ENCODE results near the gene PTPRC.

PTPRC gene

GRCh38 chr1:198751741-198752140 is 112.9 kb downstream of the PTPRC start:
- Histone ChIP-seq H4K20me1 (peaks cover 0 to 85% (median 0%) of the 10 kb centered on the region in 11 experiments; a peak in 3 of 22 replicates), H3K4me3 (no peak overlapping the region), H3K4me2 (no peak overlapping the region), H3K27ac (no peak overlapping the region), H3K9ac (no peak overlapping the region), H3K27me3 (no peaks in the 10 kb centered on the region), H3K4me1 (peaks cover 5 to 23% (median 9%) of the 10 kb centered on the region in 10 experiments; a peak in 15 of 20 replicates), H3K36me3 (peaks cover 0 to 99% (median 0%) of the 10 kb centered on the region in 11 experiments; a peak in 8 of 22 replicates), H3K9me3 (replicated peaks in 1 of 11) (no peaks in the 10 kb centered on the region)
- no peak for TF ChIP-seq Cebpa-rat (IDR thresholded peaks at IDR 0.05)

DNA sequence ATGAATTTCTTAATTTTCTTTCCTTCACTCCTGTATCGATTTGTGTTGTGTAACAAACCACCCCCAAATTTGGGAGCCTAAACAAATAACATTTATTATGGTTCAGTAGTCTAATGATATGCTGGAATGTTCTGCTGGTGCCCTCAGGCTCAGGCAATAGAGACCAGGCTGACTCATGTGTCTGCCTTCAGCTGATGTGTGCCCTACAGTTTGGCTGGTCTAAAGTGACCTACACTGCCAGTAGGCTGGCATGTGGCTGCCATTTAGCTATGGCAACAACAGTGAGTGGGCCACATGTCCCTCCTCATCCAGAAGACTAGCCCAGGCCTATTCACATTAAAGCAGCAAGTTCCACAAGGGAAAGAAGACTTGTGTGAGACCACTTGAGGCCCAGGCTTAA is 115.8 kb downstream of the PTPRC start:
- H3K9me3 ChIP-seq (replicated peaks in 1 of 11), result no peaks in the 10 kb centered on the region
- peak overlapping the region in 1 of 11 experiments; percentile 54; a peak in 2 of 22 replicates for H3K9ac ChIP-seq
- H3K27me3 ChIP-seq, result no peaks in the 10 kb centered on the region
- TF ChIP-seq Cebpa-rat (IDR thresholded peaks at IDR 0.05), result no peak
- H3K4me2 ChIP-seq, result peak overlapping the region in 2 of 11 experiments; percentile 12 to 38; a peak in 2 of 22 replicates
- no peak overlapping the region for H3K4me3 ChIP-seq
- peaks cover 0 to 85% (median 0%) of the 10 kb centered on the region in 11 experiments; a peak in 8 of 22 replicates for H3K36me3 ChIP-seq
- H4K20me1 ChIP-seq, result peaks cover 0 to 73% (median 0%) of the 10 kb centered on the region in 11 experiments; a peak in 3 of 22 replicates
- peak overlapping the region in 2 of 11 experiments; percentile 3 to 26; a peak in 1 of 22 replicates for H3K27ac ChIP-seq
- H3K4me1 ChIP-seq, result peaks cover 5 to 25% (median 9%) of the 10 kb centered on the region in 10 experiments; a peak in 15 of 20 replicates

DNA sequence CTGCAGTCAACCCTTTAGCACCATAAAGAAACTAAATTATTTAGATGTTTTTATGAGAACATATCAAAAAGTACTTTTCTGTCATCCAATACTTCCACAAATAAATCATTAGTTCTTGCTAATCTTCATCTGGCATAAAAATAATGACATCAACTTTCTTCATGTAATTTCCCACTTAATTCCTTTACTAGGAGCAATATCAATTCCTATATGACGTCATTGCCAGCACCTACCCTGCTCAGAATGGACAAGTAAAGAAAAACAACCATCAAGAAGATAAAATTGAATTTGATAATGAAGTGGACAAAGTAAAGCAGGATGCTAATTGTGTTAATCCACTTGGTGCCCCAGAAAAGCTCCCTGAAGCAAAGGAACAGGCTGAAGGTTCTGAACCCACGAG is 116.9 kb downstream of the PTPRC start:
- Histone ChIP-seq H3K4me2 (peak overlapping the region in 8 of 11 experiments; percentile 4 to 74 (median 23); a peak in 11 of 22 replicates), H3K9ac (0 out of 22 replicates have a peak overlapping the region, but pooled peaks of 1 of the 11 experiments have one; percentile 14), H3K4me1 (peaks cover 5 to 27% (median 9%) of the 10 kb centered on the region in 10 experiments; a peak in 15 of 20 replicates), H3K9me3 (replicated peaks in 1 of 11) (no peaks in the 10 kb centered on the region), H3K27me3 (no peaks in the 10 kb centered on the region), H3K4me3 (no peak overlapping the region), H3K36me3 (peaks cover 0 to 74% (median 0%) of the 10 kb centered on the region in 11 experiments; a peak in 8 of 22 replicates), H4K20me1 (peaks cover 0 to 73% (median 0%) of the 10 kb centered on the region in 11 experiments; a peak in 3 of 22 replicates), H3K27ac (peak overlapping the region in 1 of 11 experiments; percentile 16; a peak in 1 of 22 replicates)
- no peak for TF ChIP-seq Cebpa-rat (IDR thresholded peaks at IDR 0.05)

DNA sequence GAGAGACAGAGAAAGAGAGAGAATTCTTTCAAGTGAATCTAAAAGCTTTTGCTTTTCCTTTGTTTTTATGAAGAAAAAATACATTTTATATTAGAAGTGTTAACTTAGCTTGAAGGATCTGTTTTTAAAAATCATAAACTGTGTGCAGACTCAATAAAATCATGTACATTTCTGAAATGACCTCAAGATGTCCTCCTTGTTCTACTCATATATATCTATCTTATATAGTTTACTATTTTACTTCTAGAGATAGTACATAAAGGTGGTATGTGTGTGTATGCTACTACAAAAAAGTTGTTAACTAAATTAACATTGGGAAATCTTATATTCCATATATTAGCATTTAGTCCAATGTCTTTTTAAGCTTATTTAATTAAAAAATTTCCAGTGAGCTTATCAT is 117.6 kb downstream of the PTPRC start:
- H4K20me1 ChIP-seq, result peaks cover 0 to 66% (median 0%) of the 10 kb centered on the region in 11 experiments; a peak in 3 of 22 replicates
- no peaks in the 10 kb centered on the region for H3K27me3 ChIP-seq
- H3K9me3 ChIP-seq (replicated peaks in 1 of 11), result no peaks in the 10 kb centered on the region
- H3K4me2 ChIP-seq, result peak overlapping the region in 1 of 11 experiments; percentile 74; a peak in 2 of 22 replicates
- peaks cover 5 to 27% (median 9%) of the 10 kb centered on the region in 10 experiments; a peak in 15 of 20 replicates for H3K4me1 ChIP-seq
- H3K4me3 ChIP-seq, result no peak overlapping the region
- no peak overlapping the region for H3K27ac ChIP-seq
- no peak overlapping the region for H3K9ac ChIP-seq
- TF ChIP-seq Cebpa-rat (IDR thresholded peaks at IDR 0.05), result no peak
- H3K36me3 ChIP-seq, result peaks cover 0 to 67% (median 0%) of the 10 kb centered on the region in 11 experiments; a peak in 6 of 22 replicates

- H3K36me3 ChIP-seq, result peaks cover 0 to 13% (median 0%) of the 10 kb centered on the region in 11 experiments; a peak in 3 of 22 replicates
- TF ChIP-seq Cebpa-rat (IDR thresholded peaks at IDR 0.05), result no peak
- H3K4me2 ChIP-seq, result no peak overlapping the region
- no peak overlapping the region for H3K27ac ChIP-seq
- peaks cover 0 to 36% (median 0%) of the 10 kb centered on the region in 10 experiments; a peak in 5 of 20 replicates for H3K4me1 ChIP-seq
- H3K9me3 ChIP-seq (replicated peaks in 1 of 11), result no peaks in the 10 kb centered on the region
- no peaks in the 10 kb centered on the region for H3K27me3 ChIP-seq
- peaks cover 0 to 16% (median 0%) of the 10 kb centered on the region in 11 experiments; a peak in 2 of 22 replicates for H4K20me1 ChIP-seq
- no peak overlapping the region for H3K9ac ChIP-seq
- no peak overlapping the region for H3K4me3 ChIP-seq
These were observed 123.2 kb downstream of the PTPRC start for GRCh38 chr1:198761859-198762616.

DNA sequence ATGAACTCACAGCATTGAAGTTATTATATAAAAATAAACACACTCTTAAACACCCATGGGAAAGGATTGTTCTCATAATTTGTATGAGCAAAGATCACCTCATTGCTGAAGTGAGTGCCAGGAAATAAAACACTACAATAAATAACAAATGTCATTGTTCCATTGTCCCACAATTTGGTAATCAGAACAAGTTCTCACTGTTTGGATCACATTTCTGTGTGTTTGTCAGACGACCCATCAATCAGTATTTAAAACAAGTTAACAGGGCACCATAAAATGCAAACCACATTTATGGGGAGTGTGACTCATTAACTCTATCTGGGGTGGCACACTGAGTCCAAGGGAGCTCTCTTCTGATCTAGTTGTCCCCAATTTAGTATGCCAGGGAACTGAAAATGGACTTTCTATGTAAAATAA is 124.5 kb downstream of the PTPRC start:
- Histone ChIP-seq H3K4me2 (peak overlapping the region in 2 of 11 experiments; percentile 14 to 63; a peak in 3 of 22 replicates), H3K27me3 (no peaks in the 10 kb centered on the region), H3K9me3 (replicated peaks in 1 of 11) (no peaks in the 10 kb centered on the region), H3K27ac (no peak overlapping the region), H3K4me1 (peaks cover 0 to 36% (median 0%) of the 10 kb centered on the region in 10 experiments; a peak in 5 of 20 replicates), H3K36me3 (peaks cover 0 to 1% (median 0%) of the 10 kb centered on the region in 11 experiments; a peak in 1 of 22 replicates), H3K4me3 (no peak overlapping the region), H3K9ac (no peak overlapping the region), H4K20me1 (peaks cover 0 to 9% (median 0%) of the 10 kb centered on the region in 11 experiments; a peak in 2 of 22 replicates)
- no peak for TF ChIP-seq Cebpa-rat (IDR thresholded peaks at IDR 0.05)

- no peak overlapping the region for H3K27ac ChIP-seq
- peaks cover 0 to 4% (median 0%) of the 10 kb centered on the region in 11 experiments; a peak in 1 of 22 replicates for H4K20me1 ChIP-seq
- peaks cover 0 to 34% (median 0%) of the 10 kb centered on the region in 10 experiments; a peak in 5 of 20 replicates for H3K4me1 ChIP-seq
- H3K9me3 ChIP-seq (replicated peaks in 1 of 11), result no peaks in the 10 kb centered on the region
- no peak overlapping the region for H3K9ac ChIP-seq
- no peaks in the 10 kb centered on the region for H3K36me3 ChIP-seq
- no peaks in the 10 kb centered on the region for H3K27me3 ChIP-seq
- no peak for TF ChIP-seq Cebpa-rat (IDR thresholded peaks at IDR 0.05)
- no peak overlapping the region for H3K4me3 ChIP-seq
- H3K4me2 ChIP-seq, result no peak overlapping the region
These were observed 125.9 kb downstream of the PTPRC start for GRCh38 chr1:198764748-198765147.

DNA sequence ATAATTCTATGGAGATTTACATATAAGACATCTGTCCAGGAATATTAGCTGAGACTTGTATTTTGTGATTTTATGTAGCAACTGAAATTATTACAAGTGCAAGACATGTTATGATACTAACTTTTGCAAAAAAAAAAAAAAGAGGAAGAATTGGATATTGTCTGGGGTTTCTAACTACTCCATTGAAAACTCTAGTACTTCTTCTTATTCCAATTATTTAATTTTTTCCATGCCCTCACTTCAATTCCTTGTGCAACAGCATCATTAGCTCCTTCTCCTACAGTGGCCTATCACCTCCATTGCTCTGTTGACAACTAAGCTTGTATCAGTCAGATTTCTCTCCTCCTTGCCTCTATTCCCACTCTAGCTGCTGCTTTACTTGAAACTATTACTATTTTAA is 126.6 kb downstream of the PTPRC start:
- H3K9ac ChIP-seq, result no peak overlapping the region

More for the DNA sequence above, 126.6 kb downstream of the PTPRC start:
- peaks cover 0 to 32% (median 0%) of the 10 kb centered on the region in 10 experiments; a peak in 5 of 20 replicates for H3K4me1 ChIP-seq
- TF ChIP-seq Cebpa-rat (IDR thresholded peaks at IDR 0.05), result no peak
- H3K36me3 ChIP-seq, result no peaks in the 10 kb centered on the region
- H3K9me3 ChIP-seq (replicated peaks in 1 of 11), result no peaks in the 10 kb centered on the region
- peak overlapping the region in 1 of 11 experiments; percentile 56; a peak in 1 of 22 replicates for H3K4me2 ChIP-seq
- H3K27me3 ChIP-seq, result no peaks in the 10 kb centered on the region
- H3K27ac ChIP-seq, result no peak overlapping the region
- H3K4me3 ChIP-seq, result no peak overlapping the region
- H4K20me1 ChIP-seq, result no peaks in the 10 kb centered on the region

All from BLaER1 treated with 17β-estradiol and CSF1 and Interleukin-3, amounts not matched to agents 10 nM and 100 nM (cell line).